GM18861 (cell line): ENCODE results near the gene MARCHF7.
"Not testable (repeated sequence)": the region's sequence is repeated elsewhere in the genome, so short reads cannot be mapped to it uniquely, and the experiment has no call there.

Experiments
- ATAC-seq: cut with Tn5 transposase; IDR thresholded peaks from one replicate; pipeline ENCODE4 v1.9.1; 2021; ENCODE audit not compliant: unreplicated experiment

The MARCHF7 gene

DNA sequence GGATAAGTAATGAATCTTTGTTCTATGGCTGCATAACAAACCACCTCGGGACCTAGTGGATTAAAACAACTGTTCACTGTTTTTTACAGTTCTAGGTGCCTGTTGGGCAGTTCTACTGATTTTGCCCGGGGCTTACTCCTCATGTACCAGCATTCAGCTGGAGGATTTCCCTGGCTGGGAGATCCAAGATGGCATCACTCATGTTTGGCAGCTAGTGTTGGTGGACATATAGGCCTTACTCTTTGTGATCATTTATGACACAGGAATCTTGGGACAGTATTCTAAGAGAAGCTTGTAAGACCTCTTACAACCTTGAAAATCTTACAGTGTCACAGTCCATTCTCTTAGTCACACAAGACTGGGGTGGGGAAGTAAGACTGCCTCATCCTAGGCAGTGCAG lies 4.6 kb downstream of the MARCHF7 start:
- no peak for ATAC-seq

DNA sequence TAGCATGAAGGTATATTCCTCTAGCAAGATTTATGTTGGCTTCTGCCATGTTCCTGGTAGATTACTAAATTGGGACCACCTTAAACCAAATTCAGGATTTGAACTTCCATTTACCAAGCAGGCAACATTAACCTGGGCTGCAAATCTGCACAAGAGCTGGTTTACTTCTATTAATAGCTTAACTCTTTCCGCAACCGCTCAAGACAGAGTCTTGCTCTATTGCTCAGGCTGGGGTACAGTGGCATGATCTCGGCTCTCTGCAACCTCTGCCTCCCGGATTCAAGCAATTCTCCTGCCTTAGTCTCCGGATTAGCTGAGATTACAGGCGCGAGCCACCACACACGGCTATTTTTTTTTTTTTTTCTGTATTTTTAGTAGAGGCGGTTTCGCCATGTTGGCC lies 8.4 kb downstream of the MARCHF7 start:
- no peak for ATAC-seq

DNA sequence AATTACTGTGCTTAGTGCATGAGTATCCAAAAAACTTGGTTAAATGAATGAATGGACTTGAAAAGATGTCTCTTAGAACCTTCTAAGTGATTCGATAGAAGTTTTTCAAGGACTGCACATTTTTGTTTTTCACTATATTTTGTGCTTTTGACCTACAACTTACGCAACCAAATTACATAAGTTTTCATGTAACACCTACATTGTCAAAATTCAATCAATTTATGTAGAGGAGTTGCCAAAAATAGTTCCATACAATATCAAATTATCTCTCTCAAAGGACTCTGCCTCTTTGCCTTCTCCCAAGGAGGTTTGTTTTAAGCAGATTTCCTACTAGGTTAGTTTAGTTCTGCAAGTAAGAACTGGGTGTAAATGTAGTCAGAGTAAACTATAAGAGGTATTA lies 10.3 kb downstream of the MARCHF7 start:
- no peak for ATAC-seq

DNA sequence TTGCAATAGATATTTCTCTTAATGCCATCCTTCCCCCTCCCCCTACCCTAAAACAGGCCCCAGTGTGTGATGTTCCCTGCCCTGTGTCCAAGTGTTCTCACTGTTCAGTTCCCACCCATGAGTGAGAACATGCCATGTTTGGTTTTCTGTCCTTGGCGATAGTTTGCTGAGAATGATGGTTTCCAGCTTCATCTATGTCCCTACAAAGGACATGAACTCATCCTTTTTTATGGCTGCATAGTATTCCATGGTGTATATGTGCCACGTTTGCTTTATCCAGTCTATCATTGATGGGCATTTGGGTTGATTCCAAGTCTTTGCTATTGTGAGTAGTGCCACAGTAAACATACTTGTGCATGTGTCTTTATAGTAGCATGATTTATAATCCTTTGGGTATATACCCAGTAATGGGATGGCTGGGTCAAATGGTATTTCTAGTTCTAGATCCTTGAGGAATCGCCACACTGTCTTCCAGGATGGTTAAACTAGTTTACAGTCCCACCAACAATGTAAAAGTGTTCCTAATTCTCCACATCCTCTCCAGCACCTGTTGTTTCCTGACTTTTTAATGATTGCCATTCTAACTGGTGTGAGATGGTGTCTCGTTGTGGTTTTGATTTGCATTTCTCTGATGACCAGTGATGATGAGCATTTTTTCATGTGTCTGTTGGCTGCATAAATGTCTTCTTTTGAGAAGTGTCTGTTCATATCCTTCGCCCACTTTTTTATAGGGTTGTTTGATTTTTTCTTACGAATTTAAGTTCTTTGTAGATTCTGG lies 12.7 kb downstream of the MARCHF7 start:
- ATAC-seq = not testable (repeated sequence)

DNA sequence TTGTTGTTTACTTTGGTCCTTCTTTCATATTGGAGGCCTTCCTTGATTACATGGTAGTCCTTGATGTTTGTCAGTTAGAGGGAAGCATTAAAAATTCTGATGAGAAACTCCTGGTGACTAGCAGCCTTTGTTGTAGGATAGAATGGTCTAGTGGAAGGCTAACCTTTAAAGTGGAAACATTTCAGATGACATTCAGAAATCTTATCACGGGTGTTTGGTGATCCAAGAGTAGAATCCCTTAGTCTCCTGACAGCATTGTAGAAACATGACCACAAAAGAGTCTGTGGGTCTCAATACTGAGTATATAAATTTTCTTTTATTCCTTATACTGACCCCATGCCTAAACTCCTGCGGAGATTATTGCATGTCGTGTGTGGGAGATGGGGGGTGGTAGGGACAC lies 13.4 kb downstream of the MARCHF7 start:
- ATAC-seq = no peak

DNA sequence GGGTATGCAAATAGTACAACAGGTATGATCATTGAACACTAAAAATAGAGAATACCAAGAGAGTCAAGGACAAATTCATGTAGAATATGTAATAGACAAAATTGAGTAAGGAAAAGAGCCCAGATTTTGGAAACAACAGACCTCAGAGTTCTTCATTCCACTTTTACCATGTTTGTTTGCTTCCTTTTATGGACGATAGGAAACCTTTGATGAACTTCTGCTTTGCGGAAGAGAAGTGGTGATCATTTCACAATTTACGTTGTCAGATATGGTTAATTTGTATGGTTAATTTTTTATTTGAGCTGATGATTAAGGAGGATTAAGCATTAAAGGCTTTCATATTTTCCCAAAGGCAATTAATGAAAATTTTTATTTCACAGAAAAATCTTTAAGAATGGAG lies 16.3 kb downstream of the MARCHF7 start:
- ATAC-seq = no peak

DNA sequence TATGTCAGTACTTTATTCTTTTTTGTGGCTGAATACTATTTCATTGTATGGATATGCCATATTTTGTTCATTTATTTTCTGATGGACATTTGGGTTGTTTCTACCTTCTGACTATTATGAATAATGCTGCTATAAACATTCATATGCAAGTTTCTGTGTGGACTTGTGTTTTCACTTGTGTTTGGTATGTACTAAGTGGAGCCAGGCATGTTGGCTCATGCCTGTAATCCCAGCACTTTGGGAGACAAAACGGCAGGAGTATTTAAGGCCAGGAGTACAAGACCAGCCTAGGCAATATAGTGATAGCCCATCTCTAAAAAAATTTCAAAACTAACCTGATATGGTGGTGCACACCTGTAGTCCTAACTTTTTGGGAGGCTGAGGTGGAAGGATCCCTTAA lies 23.3 kb downstream of the MARCHF7 start:
- ATAC-seq = no peak

DNA sequence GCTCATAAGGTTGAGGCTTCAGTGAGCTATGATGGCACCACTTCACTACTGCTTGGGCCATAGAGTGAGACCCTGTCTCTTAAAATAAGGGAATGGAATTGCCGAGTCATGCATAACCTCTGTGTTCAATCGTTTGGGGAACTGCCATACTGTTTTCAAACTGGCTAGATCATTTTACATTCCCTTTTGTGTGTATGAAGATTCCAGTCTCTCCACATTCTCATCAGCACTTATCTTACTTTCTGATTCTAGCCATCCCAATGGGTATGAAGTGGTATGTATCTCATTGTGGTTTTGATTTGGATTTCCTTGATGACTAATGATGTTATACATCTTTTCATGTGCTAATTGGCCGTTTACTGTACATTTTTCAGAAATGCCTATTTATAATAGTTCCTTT lies 23.7 kb downstream of the MARCHF7 start:
- no peak for ATAC-seq

DNA sequence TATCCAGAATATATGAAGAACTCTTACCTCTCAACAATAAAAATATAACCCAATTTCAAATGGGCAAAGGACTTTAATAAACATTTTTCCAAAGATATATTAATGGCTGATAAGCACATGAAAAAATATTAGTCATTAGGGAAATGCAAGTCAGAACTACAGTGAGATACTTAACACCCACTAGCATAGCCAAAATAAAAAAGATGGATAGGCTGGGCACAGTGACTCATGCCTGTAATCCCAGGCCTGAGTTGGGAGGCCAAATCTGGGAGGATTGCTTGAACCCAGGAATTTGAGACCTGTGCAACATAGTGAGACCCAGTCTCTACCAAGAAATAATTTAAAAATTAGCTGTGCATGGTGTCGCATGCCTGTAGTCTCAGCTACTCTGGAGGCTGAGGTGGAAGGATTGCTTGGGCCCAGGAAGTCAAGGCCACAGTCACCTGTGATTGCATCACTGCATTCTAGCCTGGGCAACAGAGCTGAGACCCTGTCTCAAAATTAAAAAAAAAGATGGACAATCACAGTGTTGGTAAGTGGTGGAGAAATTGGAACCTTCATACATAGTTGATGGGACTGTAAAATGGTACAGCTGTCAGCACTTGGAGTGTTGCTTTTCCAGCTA lies 25.1 kb downstream of the MARCHF7 start:
- no peak for ATAC-seq

DNA sequence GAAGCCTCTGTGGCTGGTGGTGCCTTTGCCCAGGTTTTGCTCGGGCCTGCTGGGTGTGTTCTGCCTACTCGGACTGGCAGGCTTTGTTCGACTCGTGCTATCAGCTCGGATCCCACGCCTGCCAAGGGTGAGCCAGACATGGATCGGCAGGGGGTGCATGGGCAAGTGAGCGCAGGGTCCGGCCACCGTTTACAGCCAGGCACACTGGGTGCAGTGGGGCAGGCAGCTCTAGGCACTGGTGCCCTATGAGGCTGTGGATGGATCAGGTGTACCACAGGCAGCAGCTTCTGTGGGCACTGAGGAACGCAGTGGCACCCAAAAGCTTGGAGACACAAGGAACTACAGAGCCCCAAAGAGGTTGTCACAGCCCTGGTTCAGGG lies 25.6 kb downstream of the MARCHF7 start:
- no peak for ATAC-seq

DNA sequence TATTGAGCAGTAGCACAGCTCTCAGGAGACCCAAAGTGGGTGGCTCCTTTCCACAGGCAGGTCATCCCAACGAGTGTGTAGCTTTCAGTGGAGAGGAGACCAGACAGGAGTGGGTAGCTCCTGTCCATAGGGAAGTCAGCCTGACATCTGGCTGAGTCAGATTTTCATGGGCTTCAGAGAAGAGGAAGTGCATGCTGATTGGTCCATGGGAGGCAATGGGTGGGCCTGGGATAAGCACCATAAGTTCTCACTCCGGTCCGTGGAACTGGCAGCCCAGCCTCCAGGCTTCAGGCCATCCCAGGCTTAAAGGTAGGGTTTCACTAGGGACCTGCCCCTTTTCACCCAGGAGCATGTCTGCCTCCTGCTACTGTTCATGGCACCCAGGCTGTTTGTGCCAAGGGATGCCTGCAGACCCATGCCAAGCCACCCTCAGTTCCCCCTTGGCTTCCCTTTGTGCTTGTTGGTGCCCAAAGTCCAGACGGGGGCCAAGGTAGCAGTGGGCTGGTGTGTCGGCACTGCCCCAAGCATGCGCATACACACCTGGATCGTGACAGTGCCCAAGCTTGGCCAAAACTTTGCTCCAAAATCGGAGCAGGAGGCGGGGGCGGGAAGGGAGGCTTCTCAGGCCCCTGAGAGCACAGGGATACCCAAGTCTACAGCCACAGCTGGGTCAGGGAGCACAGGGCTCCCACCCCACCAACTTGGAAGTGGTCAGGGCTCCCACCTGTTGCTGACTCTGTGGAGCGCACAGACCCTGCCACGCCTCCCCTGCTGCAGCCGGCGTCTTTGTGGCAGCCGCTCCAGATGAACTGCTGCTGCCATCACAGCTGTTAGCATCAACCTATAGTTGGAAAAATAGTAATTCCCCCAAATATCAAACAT lies 26.4 kb downstream of the MARCHF7 start:
- no peak for ATAC-seq

DNA sequence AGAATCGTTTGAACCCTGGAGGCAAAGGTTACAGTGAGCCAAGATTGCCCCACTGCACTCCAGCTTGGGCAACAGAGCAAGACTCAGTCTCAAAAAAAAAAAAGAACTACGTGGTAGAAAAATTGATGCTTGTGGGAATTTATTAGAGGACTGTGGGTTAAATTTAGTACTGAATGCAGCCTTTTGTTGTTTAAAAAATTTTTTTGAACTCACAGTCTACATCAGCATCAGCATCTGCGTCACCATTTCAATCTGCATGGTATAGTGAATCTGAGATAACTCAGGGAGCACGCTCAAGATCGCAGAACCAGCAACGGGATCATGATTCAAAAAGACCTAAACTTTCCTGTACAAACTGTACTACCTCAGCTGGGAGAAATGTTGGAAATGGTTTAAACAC lies 30.5 kb downstream of the MARCHF7 start:
- no peak for ATAC-seq

DNA sequence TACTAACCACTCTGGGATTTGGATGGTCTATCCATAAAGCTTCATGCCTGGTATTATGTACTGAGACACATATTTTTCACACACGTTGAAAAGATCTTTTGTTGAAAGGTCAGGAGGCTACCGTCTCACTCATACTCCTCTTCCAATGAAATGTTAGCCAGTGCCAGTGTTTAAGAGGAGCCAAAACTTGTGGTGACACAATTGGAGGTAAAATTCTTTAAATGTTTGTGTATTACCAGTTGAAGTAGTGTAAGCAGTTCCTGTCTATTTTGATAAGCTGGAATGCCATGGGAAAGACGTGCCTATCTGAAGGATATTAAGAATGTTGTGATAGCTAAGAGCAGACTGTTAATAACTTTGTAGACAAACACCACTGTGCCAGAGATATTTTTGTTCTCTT lies 32.1 kb downstream of the MARCHF7 start:
- no peak for ATAC-seq

DNA sequence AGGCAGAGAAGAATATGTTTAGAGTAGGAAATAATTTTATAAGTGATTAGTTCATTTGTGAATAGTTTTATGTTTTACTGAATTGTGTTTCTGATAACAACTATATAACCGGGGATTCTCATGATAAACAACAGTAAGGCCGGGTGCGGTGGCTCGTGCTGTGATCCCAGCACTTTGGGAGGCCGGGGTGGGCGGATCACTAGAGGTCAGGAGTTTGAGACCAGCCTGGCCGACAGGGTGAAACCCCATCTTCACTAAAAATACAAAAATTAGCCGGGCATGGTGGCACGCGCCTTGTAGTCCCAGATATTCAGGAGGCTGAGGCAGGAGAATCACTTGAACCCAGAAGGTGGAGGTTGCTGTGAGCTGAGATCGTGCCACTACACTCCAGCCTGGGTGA lies 32.9 kb downstream of the MARCHF7 start:
- ATAC-seq = not testable (repeated sequence)

DNA sequence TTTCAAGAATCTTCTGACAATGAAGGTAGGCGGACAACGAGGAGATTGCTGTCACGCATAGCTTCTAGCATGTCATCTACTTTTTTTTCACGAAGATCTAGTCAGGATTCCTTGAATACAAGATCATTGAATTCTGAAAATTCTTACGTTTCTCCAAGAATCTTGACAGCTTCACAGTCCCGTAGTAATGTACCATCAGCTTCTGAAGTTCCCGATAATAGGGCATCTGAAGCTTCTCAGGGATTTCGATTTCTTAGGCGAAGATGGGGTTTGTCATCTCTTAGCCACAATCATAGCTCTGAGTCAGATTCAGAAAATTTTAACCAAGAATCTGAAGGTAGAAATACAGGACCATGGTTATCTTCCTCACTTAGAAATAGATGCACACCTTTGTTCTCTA lies 35.8 kb downstream of the MARCHF7 start:
- ATAC-seq = no peak

DNA sequence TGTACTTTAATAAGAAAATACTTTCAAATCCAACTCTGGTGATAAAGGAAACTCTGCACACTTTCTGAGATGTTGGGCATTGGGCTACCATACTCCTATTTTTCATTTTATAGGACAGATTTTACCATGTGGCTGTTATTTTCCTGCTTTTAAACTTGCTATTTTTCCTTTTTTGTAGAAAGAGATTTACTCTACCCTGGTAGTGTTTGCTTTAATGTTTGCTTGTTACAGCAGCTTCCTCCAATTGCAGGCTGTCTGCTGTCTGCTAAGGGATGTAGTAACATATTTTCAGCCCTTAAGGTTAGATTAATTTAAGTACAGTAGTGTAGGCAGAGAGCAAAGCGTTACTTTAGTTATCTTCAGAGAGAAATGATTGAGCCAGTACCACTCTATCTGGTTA lies 38.6 kb downstream of the MARCHF7 start:
- ATAC-seq = no peak

DNA sequence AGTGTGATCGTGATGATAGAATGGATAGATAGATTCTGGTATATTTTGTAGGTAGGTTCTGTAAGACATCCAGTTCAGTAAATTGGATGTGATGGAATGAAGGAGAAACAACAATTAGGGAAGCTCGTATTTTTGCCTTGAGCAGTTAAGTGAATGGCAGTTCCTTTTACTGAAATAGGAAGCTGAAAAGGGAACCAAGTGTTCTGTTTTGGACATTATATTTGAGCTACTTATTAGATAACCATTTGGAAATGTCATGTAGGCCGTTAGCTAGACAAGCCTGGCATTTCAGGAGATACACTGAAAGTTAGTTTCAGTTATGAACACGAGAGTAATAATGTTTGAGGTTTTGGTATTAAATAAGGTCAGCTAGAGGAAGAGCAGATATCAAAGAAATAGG lies 41.5 kb downstream of the MARCHF7 start:
- ATAC-seq = no peak

DNA sequence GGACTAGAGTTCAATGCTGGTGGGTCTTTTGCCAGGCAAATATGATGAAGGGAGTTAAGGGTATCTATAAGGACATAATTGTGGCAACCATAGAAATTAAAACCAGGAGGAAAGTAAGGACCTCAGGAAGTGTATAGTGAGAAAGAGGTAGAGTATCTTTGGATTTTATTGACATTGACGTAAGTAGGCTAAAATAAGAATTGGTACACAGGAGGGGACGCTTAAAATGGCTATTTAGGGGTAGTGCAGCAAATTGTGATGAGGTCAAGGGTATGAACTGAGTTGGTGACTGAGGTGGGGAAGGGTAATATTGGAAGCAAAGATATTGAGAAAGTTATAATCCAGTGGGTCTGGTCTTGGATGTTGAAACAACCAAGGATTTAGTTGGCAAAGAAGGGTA lies 42.7 kb downstream of the MARCHF7 start:
- ATAC-seq = no peak

DNA sequence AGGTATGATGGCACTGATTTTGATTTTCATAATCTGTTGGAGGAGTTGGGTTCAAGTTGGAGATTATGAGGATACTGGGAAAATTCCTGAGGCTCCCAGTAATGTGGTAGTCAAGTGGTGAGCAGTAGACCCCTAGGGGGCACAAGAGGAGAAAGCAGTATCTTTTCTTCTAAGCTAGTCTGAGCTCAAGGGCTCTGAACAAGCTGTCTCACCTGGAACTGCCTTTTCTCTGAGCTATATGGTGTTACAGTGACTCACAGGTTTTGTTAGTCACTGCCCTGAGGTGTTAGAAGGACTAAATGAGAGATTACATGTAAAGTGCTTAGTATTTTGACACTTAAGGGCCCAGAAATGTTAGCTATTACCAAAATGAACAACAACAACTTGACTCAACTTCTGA lies 43.5 kb downstream of the MARCHF7 start:
- ATAC-seq = no peak

DNA sequence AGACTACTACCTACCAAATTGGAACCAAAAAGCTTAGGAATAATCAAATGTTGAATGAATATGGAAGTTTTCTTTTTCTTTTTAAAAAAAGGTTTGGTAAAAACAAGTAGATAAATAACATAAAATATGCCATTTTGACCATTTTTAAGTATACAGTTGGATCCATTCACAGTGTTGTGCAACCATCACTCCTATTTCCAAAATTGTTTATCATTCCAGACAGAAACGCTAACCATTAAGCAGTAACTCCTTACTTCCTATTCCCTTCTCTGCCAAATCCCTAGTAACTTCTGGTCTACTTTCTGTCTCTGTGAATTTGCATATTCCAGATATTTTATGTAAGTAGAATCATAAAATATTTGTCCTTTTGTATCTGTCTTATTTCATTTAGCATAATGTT lies 45.9 kb downstream of the MARCHF7 start:
- ATAC-seq = no peak

DNA sequence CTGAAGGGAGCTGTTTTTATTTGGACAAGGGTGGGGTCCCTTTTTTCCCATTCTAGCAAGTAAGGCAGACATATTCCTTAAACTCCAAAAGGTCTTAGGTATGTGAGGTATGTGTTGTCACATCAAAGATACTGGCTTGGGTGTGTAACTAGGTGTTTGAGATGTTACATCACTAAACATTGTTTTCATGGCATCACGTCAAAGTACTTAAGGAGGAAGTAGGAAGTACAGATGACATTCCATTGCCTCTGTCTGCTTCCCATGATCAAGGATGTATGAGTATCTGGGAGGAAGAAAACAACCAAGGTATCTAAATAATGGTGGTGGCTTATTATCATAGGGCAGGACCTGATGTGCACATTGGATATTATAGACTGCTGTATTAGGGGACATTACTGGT lies 46.4 kb downstream of the MARCHF7 start:
- ATAC-seq = no peak

DNA sequence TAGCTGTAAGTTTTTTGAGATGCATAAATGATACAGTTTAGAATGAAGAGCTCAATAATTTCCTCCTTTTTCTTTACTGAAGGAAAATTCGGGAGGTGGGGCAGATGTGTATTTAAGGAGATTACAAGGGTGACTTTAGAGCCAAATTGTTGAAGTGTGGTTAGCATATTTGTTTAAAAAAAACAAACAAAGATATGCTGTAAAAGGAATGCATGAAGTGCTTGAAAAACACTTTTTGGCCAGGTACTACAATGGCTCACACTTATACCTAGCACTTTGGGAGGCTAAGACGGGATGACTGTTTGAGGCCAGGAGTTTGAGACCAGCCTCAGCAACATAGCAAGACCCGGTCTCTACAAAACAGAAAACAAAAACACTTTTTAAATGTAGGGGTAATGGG lies 47.3 kb downstream of the MARCHF7 start:
- no peak for ATAC-seq
